ENCODE results near the gene SH3BP5L.
"Not testable (repeated sequence)": the region's sequence is repeated elsewhere in the genome, so short reads cannot be mapped to it uniquely, and the experiment has no call there.

The SH3BP5L gene

DNA sequence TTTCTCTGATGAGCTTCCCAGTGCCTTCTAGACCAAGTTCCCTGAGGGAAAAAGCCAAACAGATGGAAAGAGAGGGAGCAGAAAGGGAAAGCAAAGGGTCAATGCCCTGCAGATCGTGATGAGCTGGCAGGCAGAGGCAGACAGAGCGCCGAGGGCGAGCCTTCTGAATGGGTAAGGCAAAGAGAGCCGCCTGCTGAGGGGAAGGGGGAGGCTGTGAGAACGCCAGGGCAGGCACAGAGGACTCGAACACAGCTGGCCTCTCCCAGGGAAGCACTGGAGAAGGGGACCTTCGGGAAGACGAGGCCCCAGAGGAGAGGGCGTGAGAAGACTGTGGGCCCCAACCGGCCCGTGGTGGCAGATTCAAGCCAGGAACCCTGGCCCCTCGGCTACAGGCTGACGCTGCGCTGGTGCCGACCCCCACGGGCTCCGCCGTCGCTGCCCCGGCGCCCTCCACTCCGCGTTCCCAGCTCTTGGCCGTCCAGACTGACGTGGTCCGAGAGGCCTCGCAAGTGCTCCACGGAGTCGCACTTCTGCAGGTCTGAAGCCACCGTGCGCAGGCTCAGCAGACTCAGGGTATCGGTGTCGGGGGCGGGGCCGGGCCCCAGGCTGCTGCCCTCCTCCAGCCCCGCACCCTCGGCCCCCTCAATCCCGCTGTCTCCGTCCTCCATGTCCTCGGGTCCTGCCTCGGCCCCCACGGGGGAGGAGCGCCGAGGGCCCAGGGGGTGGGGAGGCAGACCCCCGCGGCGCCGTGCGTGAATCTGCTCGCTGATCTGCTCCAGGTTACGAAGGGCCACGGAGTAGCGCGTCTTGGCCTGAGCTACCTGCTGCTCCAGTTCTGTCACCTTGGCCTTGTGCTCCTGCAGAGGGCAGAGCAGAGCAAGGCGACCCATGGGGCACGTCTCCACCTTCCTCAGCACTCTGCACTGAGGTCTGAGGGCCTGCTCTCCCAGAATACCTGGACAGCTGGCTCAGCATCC is 13.9 kb downstream of the SH3BP5L start:
- no peak for DNase-seq (ENCODE audit: extremely low read depth in 1 of 2, low read depth in 1 of 2)

DNA sequence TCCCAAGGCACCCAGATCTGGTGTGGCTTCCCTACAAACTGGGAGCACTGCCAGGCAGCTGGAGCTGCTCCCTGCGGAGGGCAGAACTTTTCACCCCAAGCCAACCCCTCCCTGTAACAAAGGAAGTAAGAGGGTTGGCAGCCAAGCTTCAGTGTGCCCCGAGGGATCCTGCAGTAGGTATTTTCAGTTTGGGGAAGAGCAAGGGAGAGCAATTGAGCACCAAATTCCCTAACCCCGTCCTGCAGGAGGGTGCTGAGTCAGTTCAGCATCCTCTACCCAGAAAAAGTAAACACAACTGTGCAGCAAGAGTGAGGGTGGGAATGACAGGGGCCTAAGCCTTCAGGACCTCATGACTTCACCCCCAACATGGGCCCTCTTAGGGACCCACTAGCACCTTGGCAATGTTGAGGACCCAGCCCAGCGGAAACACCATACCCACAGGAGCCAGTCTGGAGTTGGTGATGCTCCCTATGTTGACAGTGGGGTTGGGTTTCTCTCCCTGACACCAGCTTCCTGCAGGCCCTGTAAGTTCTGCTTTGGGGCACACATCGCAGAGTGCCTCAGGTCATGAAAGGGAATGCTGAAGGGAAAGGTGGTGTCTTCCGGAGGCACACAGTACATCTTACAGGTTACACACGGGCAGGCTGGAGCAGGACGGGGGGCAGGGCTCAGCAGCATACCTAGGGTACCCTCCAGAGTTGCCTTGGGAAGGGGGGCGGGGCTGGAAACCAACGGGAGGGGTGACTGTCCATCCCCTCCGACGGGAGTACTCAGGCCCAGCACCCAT is 14.8 kb downstream of the SH3BP5L start:
- no peak for DNase-seq (ENCODE audit: extremely low read depth in 1 of 2, low read depth in 1 of 2)

DNA sequence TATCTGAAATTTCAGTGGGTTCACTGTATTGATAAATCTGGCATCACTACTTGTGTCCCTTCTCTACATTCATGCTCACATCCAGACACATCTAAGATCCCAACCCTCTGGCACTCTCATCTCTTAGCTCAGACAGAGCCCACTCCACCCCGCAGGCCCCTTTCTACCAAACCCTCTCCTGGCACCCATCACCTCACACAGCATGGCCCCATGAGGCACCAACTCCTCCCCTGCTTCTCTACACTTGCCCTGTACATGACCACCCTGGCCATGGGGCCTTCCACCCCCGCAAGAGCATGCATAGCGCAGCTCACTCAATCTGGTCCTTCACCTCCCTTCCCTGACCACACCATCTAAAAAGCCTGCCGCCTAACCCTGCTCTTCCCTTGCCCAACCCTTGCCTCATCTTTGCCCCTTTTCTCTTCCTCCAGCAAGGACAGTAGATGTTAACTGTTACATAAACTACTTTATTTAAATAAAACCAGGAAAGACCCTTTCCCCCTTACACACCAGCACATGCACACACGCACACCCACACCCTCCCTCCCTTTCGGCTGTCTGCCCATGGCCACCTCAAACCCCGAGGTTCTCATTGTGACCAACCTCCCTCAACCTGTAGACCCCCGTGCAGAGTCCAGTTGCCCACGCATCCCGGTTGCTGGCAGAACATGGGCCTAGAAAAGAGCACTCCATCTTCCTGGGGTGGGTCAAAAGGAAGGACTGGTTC is 15.6 kb downstream of the SH3BP5L start:
- no peak for DNase-seq (ENCODE audit: extremely low read depth in 1 of 2, low read depth in 1 of 2)

DNA sequence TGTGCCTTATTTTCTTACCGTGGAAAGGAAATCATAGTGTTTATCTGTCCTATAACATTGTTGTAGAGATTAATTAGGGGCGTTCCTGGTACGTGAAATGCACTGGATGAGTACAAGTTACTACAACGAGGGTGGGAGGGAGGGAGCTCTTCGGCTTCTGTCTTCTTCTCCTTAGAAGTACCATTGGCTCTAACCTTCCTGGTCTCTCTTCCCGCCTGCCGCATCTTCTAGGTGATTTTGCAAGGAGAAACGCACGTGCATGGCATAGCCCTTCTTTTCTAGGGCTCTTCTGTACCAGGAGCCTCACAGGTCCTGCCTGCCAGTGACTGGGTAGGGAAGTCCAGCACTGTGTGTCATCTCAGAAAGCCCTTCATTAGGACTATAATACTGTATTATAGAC is 16.8 kb downstream of the SH3BP5L start:
- DNase-seq (ENCODE audit: extremely low read depth in 1 of 2, low read depth in 1 of 2) = no peak

DNA sequence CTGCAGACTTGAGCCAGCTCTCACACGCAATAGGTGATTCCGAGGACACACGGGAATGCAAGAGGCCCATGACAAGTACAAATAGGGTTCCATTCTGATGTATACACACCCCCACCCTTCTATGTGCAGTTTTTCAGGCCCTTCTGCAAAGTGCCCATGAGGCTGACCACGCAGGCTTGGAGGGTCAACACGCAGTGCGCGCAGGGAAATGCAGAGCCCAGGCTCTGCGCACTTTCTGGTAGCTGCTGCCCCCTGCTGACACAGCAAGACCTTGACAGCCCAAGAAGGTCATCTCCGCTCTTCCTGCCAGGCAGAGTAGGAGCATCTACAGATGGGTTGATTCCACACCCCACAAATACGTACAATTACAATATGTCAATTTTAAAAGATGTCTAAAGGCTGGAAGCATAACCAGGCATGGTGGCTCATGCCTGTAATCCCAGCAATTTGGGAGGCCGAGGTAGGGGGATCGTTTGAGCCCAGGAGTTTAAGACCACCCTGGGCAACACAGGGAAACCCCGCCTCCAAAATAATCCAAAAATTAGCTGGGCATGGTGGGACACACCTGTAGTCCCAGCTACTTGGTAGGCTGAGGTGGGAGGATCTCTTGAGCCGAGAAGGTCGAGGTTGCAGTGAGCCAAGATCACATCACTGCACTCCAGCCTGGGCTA is 18.5 kb downstream of the SH3BP5L start:
- DNase-seq (ENCODE audit: extremely low read depth in 1 of 2, low read depth in 1 of 2) = no peak

DNA sequence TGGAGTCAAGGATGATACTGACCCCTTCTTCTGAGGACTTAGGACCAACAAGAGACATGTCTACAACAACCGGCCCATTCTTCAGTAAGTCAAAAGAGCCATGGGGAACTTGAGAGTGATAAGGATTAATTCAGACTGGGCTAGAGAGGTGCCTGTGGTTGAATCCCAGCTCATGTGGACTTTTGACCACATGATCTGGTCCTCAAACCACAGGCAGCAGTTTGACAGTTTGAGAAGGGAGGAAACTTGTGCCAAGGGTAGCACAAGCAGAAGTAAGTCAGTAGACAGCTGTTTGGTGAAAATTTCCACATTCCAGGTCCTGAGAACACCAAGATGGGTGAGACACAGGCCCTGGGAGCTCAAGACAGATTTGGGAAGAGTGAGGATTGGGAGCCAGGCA is 19.8 kb downstream of the SH3BP5L start:
- DNase-seq (ENCODE audit: extremely low read depth in 1 of 2, low read depth in 1 of 2) = no peak

DNA sequence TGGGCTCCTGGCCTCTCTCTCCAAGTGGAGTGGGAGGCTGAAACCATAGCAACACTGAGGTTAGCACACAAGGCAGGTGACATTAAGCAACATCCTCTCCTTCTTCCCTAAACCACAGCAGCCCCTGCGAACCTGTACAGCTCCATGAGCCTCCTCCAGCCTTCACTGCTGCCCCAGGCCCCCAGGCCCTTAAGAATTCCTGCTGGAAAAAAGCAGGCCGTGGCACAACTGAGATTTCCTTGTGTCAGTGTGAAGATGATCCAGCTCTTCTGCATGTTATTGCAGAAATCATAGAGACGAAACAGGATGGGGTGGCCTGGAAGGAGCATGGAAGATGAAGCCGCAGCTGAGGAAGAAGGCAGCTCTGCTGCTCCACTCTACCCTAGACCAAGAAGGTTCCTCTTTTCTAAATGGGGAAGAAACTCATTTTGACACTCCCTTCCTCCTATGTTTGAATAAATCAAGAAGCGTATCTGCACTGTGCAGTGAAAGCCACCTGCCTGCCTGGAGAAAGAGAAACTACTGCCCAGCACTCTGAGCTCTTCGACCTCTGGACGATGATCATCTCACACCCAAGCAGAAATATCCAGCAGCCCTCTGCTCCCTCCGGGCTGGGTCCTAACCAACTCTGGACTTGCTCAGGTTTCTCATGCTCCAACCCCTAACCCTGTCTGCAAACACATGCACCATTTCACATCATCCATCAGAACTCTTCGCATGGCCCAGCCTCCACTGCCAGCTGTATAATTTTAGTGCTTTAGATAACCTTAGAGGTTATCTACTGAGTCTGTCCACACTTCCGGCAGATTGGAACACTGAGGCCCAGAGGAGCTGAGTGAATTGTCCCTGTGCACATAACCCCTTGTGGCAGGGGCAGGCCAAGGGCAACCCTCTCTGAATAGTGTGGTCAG is 20.7 kb downstream of the SH3BP5L start:
- no peak for DNase-seq (ENCODE audit: extremely low read depth in 1 of 2, low read depth in 1 of 2)

DNA sequence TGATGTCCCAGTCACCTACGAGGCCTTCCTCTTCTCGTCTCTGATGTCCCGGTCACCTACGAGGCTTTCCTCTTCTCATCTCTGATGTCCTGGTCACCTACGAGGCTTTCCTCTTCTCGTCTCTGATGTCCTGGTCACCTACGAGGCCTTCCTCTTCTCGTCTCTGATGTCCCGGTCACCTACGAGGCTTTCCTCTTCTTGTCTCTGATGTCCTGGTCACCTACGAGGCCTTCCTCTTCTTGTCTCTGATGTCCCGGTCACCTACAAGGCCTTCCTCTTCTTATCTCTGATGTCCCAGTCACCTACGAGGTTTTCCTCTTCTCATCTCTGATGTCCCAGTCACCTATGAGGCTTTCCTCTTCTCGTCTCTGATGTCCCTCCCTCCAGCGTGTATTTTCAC is 22.2 kb downstream of the SH3BP5L start:
- not testable (repeated sequence) for DNase-seq (ENCODE audit: extremely low read depth in 1 of 2, low read depth in 1 of 2)

DNA sequence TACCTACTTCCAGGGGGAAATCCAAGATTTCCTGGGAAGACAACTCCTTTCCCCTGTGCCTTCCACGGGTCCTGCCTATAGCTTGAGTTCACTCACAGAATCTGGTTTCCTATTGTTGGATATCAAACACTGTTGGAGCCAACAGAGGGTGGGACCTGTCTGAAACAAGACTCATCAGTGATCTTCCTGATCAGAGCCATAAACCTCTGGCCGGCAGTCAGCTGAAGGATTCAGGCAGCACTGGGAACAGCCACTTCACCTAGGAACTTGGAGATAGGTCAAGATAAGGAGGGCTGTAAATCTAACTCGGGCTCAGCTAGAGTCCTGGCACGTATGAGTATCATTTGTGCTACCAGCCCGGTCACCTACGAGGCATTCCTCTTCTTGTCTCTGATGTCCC is 23.3 kb downstream of the SH3BP5L start:
- no peak for DNase-seq (ENCODE audit: extremely low read depth in 1 of 2, low read depth in 1 of 2)

DNA sequence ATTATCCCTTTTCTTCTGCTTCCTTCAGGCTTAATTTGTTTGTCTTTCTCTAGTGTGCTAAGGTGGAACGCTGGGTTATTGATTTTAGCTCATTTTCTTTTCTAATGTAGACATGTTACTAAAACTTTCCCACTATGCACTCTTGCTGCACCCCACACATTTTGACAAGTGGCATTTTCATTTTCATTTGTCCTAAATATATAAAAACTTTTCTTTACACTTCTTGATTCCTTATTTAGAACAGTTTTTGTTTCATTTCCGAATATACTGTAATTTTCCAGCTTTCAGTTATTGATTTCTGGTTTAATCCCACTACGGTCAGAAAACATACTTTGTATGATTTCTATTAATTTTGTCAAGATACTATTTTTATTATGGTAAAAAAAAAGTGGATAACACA is 25.3 kb downstream of the SH3BP5L start:
- no peak for DNase-seq (ENCODE audit: extremely low read depth in 1 of 2, low read depth in 1 of 2)

DNA sequence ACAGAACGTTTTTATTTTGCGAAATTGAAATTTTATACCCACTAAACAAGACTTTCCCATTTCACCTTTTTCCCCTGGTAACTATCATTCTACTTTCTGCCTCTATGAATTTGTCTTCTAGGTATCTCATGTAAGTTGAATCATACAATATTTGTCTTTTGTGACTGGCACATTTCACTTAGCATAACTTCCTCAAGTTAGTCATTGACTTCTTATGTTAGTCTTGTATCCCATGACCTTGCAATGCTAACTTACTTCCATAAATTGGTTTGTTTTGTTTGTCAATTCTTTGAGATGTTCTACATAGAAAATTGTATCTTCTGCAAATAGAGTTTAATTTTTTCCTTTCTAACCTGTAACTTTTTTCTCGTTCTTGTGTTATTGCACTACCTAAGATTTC is 26.9 kb downstream of the SH3BP5L start:
- DNase-seq (ENCODE audit: extremely low read depth in 1 of 2, low read depth in 1 of 2) = no peak

DNA sequence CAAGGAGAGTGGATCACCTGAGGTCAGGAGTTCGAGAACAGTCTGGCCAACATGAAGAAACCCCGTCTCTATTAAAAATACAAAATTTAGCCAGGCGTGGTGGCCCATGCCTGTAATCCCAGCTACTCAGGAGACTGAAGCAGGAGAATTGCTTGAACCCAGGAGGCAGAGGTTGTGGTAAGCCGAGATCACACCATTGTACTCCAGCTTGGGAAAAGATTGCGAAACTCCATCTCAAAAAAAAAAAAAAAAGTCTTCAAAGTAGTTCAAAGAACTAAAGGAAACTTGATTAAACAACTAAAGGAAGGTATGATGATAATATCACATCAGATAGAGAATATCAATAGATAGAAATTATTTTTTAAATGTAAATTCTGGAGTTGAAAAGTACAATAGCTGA is 31.1 kb downstream of the SH3BP5L start:
- DNase-seq (ENCODE audit: extremely low read depth in 1 of 2, low read depth in 1 of 2) = not testable (repeated sequence)

DNA sequence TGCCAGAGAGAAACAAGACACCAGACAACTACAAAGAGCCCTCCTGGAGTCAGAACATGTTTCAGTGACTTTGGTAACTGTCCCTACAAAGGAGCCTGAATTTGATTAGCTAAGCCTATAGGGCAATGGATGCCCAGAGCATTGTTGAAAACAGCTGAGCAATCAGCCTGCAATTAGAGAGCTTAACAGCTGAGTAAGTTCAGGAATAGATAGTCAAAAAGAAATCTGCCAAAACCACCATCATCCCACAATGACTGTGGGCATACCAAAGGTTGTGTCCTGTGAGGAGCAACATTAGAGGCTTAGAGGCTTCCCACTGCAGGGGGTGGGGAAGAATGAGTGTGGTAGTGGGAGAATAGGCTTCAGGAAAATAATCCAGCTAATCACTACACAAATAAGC is 32.1 kb downstream of the SH3BP5L start:
- no peak for DNase-seq (ENCODE audit: extremely low read depth in 1 of 2, low read depth in 1 of 2)

DNA sequence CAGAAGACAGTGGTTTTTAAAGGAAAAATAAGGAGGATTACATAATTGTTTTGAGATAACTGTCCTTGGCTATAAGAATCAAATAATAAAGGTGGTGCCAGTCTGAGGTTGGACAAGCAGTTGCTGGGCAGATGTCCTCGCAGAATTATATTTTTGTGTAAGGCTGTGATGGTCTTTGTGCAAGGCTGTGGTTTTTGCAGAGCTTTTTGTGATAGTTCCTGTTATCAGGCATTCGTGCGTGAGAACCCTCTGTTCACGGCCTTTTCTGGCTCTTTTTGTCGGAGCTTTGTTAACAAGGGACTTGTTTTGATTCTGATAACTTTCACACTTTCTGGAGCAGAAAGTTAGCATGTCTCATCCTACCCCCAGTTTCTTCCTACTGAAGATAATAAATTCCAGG is 33.4 kb downstream of the SH3BP5L start:
- DNase-seq (ENCODE audit: extremely low read depth in 1 of 2, low read depth in 1 of 2) = no peak

DNA sequence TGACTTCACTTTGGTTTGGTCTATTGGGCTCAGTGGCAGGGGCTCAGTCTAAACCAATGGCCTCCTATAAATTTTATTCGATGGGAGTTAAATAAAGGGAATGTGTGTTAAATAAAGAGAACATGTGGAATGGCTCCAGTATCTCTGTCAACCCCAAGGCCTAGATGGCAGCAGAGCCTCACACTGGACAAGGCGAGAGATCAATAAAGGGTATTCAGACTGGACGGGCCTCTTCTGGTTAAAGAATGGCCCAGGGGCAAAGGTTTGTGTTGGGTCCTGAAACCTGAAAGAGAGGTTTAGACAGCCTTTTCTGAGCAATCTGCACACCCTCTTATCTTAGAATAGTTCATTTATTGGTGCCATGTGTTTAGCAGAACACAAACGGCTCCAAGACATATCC is 34.7 kb downstream of the SH3BP5L start:
- DNase-seq (ENCODE audit: extremely low read depth in 1 of 2, low read depth in 1 of 2) = no peak

DNA sequence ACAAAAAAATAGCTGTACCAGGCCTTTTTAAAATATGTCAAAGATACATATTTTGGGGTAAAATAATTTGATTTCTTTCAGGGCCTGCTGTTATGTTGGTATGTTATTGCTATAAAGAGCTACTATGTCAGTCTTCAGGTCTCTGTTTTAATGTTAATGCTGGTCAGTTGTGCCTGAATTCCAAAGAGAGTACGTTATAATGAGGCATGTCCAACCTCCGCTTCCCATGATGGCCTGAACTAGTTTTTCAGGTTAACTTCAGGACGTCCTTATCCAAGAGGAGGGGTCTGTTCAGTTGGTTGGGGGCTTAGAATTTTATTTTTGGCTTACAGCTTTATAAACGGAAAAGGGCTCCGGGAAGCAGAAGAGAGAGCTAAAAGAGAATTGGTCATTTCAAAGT is 35.3 kb downstream of the SH3BP5L start:
- DNase-seq (ENCODE audit: extremely low read depth in 1 of 2, low read depth in 1 of 2) = no peak

DNA sequence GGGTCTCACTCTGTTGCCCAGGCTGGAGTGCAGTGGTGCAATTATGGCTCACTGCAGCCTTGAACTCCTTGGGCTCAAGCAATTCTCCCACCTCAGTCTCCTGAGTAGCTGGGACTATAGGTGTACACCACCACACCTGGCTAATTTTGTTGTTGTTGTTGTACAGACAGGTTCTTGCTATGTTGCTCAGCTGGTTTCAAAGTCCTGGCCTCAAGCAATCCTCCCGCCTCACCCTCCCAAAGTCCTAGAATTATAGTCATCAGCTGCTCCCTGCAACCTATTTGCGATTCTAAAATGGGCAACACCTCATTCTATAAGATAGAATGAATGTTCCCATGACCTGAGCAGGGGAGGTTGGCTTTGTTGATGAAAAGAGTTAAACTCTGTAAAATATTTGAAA is 36.4 kb downstream of the SH3BP5L start:
- not testable (repeated sequence) for DNase-seq (ENCODE audit: extremely low read depth in 1 of 2, low read depth in 1 of 2)

DNA sequence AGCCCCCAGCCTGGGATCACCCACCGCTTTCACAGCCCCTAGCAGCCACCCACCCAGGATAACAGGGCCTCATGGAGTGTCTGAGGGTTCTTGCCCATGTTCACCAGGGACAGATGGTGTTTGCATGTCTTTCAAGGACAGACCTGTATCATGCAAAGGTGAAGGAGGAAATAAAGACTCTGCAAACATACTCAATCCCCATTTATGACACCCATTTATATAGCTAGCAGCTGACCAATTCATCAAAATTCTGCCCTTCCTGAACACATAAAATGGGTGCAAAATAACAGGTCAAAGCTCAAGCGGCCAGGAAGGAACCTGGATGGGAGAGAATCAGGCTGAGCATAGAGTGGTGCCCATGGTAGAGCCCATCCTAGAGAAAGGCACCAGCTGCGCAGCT is 37.4 kb downstream of the SH3BP5L start:
- no peak for DNase-seq (ENCODE audit: extremely low read depth in 1 of 2, low read depth in 1 of 2)

DNA sequence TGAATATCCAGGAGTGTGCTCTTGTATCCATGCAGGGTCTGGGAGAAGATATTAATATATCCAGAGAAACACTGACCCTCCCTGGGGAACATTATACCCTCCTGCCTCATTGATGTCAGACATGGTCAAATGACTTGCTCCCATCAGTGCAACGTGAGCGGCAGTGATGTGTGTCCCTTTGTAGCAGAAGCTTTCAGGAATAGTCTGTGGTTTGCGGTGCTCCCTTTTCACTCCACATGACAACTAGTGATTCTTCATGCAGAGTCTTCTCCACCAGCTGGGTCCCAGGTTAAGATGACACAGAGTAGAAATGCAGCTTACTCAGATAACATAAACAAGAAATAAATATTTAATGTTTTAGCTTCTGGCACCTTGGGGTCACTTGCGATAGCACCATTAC is 38.3 kb downstream of the SH3BP5L start:
- DNase-seq (ENCODE audit: extremely low read depth in 1 of 2, low read depth in 1 of 2) = no peak

DNA sequence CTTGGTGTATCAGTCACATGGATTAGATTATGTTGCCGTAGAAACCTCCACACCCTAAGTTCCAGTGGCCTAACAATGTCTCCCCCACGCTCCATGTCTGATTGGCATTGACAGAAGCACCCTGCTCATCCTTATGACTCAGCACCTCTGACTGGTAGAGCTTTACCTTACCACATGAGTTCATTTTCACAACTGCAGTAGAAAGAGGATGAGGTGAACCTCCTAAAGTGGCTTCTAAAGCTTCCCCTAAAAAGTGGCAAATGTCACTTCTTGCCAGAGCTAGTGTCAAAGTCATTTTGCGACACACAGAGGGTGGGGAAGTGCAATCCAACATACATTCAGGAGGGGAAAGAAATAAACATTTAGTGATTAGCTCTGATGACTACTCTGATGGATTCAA is 39.6 kb downstream of the SH3BP5L start:
- DNase-seq (ENCODE audit: extremely low read depth in 1 of 2, low read depth in 1 of 2) = no peak

Measured in stimulated activated CD8-positive, alpha-beta memory T cell treated with anti-CD3 and anti-CD28 coated beads, Interleukin-7, amount 100 ng/mL, for 48 hours (primary cell).